H1 (cell line): ENCODE results near the gene SSU72. TPM values are rescaled to one million over a fixed set of nuclear protein-coding genes. Genes with fewer than 3 reads are reported as not detected.

ENCODE experiments used
- CTCF ChIA-PET: fragments of 300-600 bp; sonication (Branson Sonifier 250); formaldehyde crosslinking; loops from one replicate; lab custom pipeline; 2021; ENCODE audit not compliant: partially characterized antibody; lab: Charles Lee
- POLR2A ChIA-PET: fragments of 300-600 bp; sonication (Branson Sonifier 250); formaldehyde crosslinking; loops from one replicate; lab custom pipeline; 2021; ENCODE audit warnings: inconsistent platforms; ENCODE audit not compliant: partially characterized antibody; lab: Charles Lee
- DNase-seq, 2 experiments: peaks; one replicate each; pipeline versions ENCODE4 v3.0.0 to v3.0.0-alpha.2; 2010 to 2022; ENCODE audit warnings: low spot score in 2 of 2, low read depth in 1 of 2, mixed read lengths in 1 of 2
- FAIRE-seq: peaks from 2 replicates; lab custom pipeline; 2011; peaks lifted over from hg19 to GRCh38; lab: Jason Lieb, UNC
- H2AFZ ChIP-seq: 2 replicates; pipeline ENCODE4 v1.8.1; 2012; ENCODE audit warnings: low read length, inconsistent platforms
- H2AK5ac ChIP-seq: 2 replicates; pipeline ENCODE4 v1.6.1; 2013; ENCODE audit warnings: low read depth, low read length
- H2BK120ac ChIP-seq: replicated peaks from 2 replicates; pipeline ENCODE3; 2013; ENCODE audit warnings: low read depth, low read length, inconsistent platforms
- H2BK12ac ChIP-seq: 2 replicates; pipeline ENCODE4 v1.6.1; 2013; ENCODE audit warnings: low read depth, low read length
- H2BK15ac ChIP-seq: 2 replicates; pipeline ENCODE4 v1.6.1; 2013; ENCODE audit warnings: low read length
- H2BK20ac ChIP-seq: 2 replicates; pipeline ENCODE4 v1.6.1; 2013; ENCODE audit warnings: low read length
- H2BK5ac ChIP-seq: 2 replicates; pipeline ENCODE4 v1.6.1; 2013; ENCODE audit warnings: low read depth, low read length
- H3K14ac ChIP-seq: 2 replicates; pipeline ENCODE4 v1.6.1; 2013; ENCODE audit warnings: inconsistent platforms; ENCODE audit not compliant: insufficient read length
- H3K18ac ChIP-seq: 2 replicates; pipeline ENCODE4 v1.6.1; 2013; ENCODE audit warnings: low read length; ENCODE audit errors: extremely low read depth
- H3K23ac ChIP-seq: 2 replicates; pipeline ENCODE4 v1.6.1; 2013; ENCODE audit warnings: inconsistent platforms; ENCODE audit not compliant: insufficient read length
- H3K23me2 ChIP-seq: 2 replicates; pipeline ENCODE4 v1.6.1; 2013; ENCODE audit warnings: low read depth, low read length
- H3K27ac ChIP-seq: 2 replicates; pipeline ENCODE4 v1.6.1; 2011; ENCODE audit warnings: low read depth, low read length, inconsistent platforms
- H3K27me3 ChIP-seq, 4 experiments: replicated peaks in 1 of 4; 1 replicate in 1 of 4; 2 replicates in 3 of 4; pipeline versions ENCODE4 v1.6.1 to v1.8.1; 2011 to 2013; ENCODE audit warnings: low read length in 3 of 4, mild to moderate bottlenecking in 3 of 4, inconsistent platforms in 2 of 4, mixed read lengths in 2 of 4, moderate library complexity in 1 of 4; ENCODE audit not compliant: control insufficient read depth in 3 of 4, insufficient read depth in 3 of 4; ENCODE audit errors: extremely low read depth in 1 of 4
- H3K36me3 ChIP-seq, 4 experiments: 2 replicates each; pipeline versions ENCODE4 v1.6.1 to v1.8.1; 2011 to 2013; ENCODE audit warnings: mild to moderate bottlenecking in 4 of 4, low read length in 3 of 4, moderate library complexity in 2 of 4, control low read depth in 1 of 4, inconsistent platforms in 1 of 4; ENCODE audit not compliant: insufficient read depth in 4 of 4, control insufficient read depth in 2 of 4
- H3K4ac ChIP-seq: replicated peaks from 2 replicates; pipeline ENCODE3; 2013; ENCODE audit warnings: low read length, low read depth, mixed read lengths, inconsistent platforms; ENCODE audit not compliant: insufficient read length
- H3K4me1 ChIP-seq, 4 experiments: replicated peaks in 1 of 4; 1 replicate in 1 of 4; 2 replicates in 3 of 4; pipeline versions ENCODE4 v1.6.1 to v1.8.1; 2011 to 2013; ENCODE audit warnings: low read length in 3 of 4, inconsistent platforms in 2 of 4, mixed read lengths in 1 of 4; ENCODE audit not compliant: insufficient read depth in 4 of 4, control insufficient read depth in 3 of 4
- H3K4me2 ChIP-seq, 2 experiments: 2 replicates each; pipeline versions ENCODE4 v1.6.1 to v1.8.1; 2011 to 2013; ENCODE audit warnings: low read depth in 2 of 2, low read length in 2 of 2, control low read depth in 1 of 2, inconsistent platforms in 1 of 2, mild to moderate bottlenecking in 1 of 2; ENCODE audit not compliant: insufficient read depth in 1 of 2
- H3K4me3 ChIP-seq, 4 experiments: fragments of 200-600, 300-600 bp in 1 of 4; sonication (generic), shearing (Covaris generic), sonication (Bioruptor Twin) in 1 of 4; 2 replicates each; pipeline versions ENCODE4 v1.5.1 to v1.8.1; 2011 to 2016; ENCODE audit warnings: low read length in 4 of 4, low read depth in 3 of 4, control low read depth in 2 of 4, inconsistent platforms in 2 of 4, mild to moderate bottlenecking in 2 of 4, mixed read lengths in 1 of 4, moderate library complexity in 1 of 4; ENCODE audit not compliant: insufficient read depth in 2 of 4; ENCODE audit errors: extremely low read depth in 1 of 4
- H3K56ac ChIP-seq: replicated peaks from 2 replicates; pipeline ENCODE3; 2013; ENCODE audit warnings: low read depth, mild to moderate bottlenecking, mixed read lengths, low read length, inconsistent platforms; ENCODE audit not compliant: insufficient read length
- H3K79me1 ChIP-seq: 2 replicates; pipeline ENCODE4 v1.6.1; 2013; ENCODE audit warnings: low read depth, low read length, control low read depth
- H3K79me2 ChIP-seq, 2 experiments: 2 replicates each; pipeline versions ENCODE4 v1.6.1 to v1.8.1; 2012 to 2013; ENCODE audit warnings: low read length in 2 of 2, mild to moderate bottlenecking in 2 of 2, inconsistent platforms in 1 of 2; ENCODE audit not compliant: insufficient read depth in 2 of 2, control insufficient read depth in 1 of 2
- H3K9ac ChIP-seq, 4 experiments: replicated peaks in 1 of 4; 1 replicate in 1 of 4; 2 replicates in 3 of 4; pipeline versions ENCODE4 v1.6.1 to v1.8.1; 2011 to 2013; ENCODE audit warnings: low read depth in 3 of 4, low read length in 3 of 4, control low read depth in 2 of 4, mild to moderate bottlenecking in 2 of 4, moderate library complexity in 2 of 4, inconsistent platforms in 1 of 4; ENCODE audit errors: extremely low read depth in 1 of 4
- H3K9me3 ChIP-seq, 2 experiments: 2 replicates each; pipeline versions ENCODE4 v1.6.1 to v1.8.1; 2012 to 2013; ENCODE audit warnings: mild to moderate bottlenecking in 2 of 2, moderate library complexity in 2 of 2, control low read depth in 1 of 2, inconsistent platforms in 1 of 2, low read depth in 1 of 2, low read length in 1 of 2, mixed read lengths in 1 of 2; ENCODE audit not compliant: insufficient read depth in 2 of 2
- H4K20me1 ChIP-seq, 2 experiments: replicated peaks in 1 of 2; 2 replicates each; pipeline versions ENCODE3 to v1.8.1; 2011 to 2013; ENCODE audit warnings: inconsistent platforms in 2 of 2, low read length in 2 of 2, mild to moderate bottlenecking in 1 of 2; ENCODE audit not compliant: insufficient read depth in 2 of 2, control insufficient read depth in 1 of 2
- H4K5ac ChIP-seq: 2 replicates; pipeline ENCODE4 v1.6.1; 2013; ENCODE audit warnings: low read length, low read depth, mixed read lengths, inconsistent platforms; ENCODE audit not compliant: insufficient read length
- H4K8ac ChIP-seq: 2 replicates; pipeline ENCODE4 v1.8.0; 2013; ENCODE audit warnings: mild to moderate bottlenecking, moderate library complexity, low read length, inconsistent platforms; ENCODE audit not compliant: insufficient read depth; ENCODE audit errors: extremely low read depth
- H4K91ac ChIP-seq: replicated peaks from 2 replicates; pipeline ENCODE3; 2013; ENCODE audit warnings: low read length, mixed read lengths, inconsistent platforms; ENCODE audit not compliant: insufficient read length
- EGR1 ChIP-seq: IDR thresholded peaks from 2 replicates; pipeline ENCODE4 v1.6.1; 2011; ENCODE audit warnings: low read depth, low read length, borderline replicate concordance
- POLR2AphosphoS5 ChIP-seq: IDR thresholded peaks from 2 replicates; pipeline ENCODE4 v1.6.1; 2011; ENCODE audit warnings: low read depth, low read length
- WGBS, 2 experiments: shearing (Covaris generic) in 1 of 2; methylation state at CpG; one replicate each; pipeline versions ENCODE4 v1.1.6 to v1.1.7; 2013 to 2015; ENCODE audit warnings: low lambda C conversion rate in 2 of 2, mixed read lengths in 2 of 2, inconsistent platforms in 1 of 2, low coverage in 1 of 2, missing lambda C conversion rate in 1 of 2; ENCODE audit not compliant: insufficient replicate concordance in 2 of 2, insufficient coverage in 1 of 2, insufficient read length in 1 of 2; ENCODE audit errors: extremely low coverage in 1 of 2, missing lambda C conversion rate in 1 of 2; 5-methylcytosine and 5-hydroxymethylcytosine counted together
- polyA plus RNA-seq, 7 experiments: library from polyadenylated mRNA; depleted of rRNA in 3 of 7; stranded (reverse) in 5 of 7; unstranded in 2 of 7; fragments of >200 nt in 5 of 7; fragments of 200-250 nt in 2 of 7; gene quantifications; 1 replicate in 5 of 7; 2 replicates in 1 of 7; 4 replicates in 1 of 7; pipeline versions ENCODE4 v1.2.1 to v1.2.3, GENCODE V29; 2011 to 2013; ENCODE audit warnings: missing spikeins in 2 of 7, mixed read lengths in 2 of 7
- total RNA-seq: library from RNA; stranded (reverse); fragmentation: NEBNext Ultra II Directional; extraction: Animal tissue kit (Norgen Biotek cat#: 25700); gene quantifications from 2 replicates; pipeline ENCODE4 v1.2.1, GENCODE V29; 2021

SSU72 gene
- total and polyA plus RNA-seq, 2 of the 8 experiments (the other 6 are each of a cell fraction or from before 2014, with no cell fraction given), result 110 to 165 TPM

GRCh38 chr1:1542766-1543705 is 31.6 kb downstream of the SSU72 start:
- WGBS, 2 experiments, result 92% methylated on average over 43 of the region's 45 CpGs; no CpG with 5 or more reads in 1 of the 2 experiments
- H3K27ac ChIP-seq, result no peak overlapping the region
- no peak overlapping the region for H2BK5ac ChIP-seq
- peaks cover 7% of the 10 kb centered on the region for H3K79me1 ChIP-seq
- no peak overlapping the region for H2BK15ac ChIP-seq
- peaks cover 0 to 2% of the 10 kb centered on the region in 2 experiments; a peak in 1 of 4 replicates for H3K79me2 ChIP-seq
- CTCF ChIA-PET, result interaction anchor here (1.2 to 2.1 kb wide), 2 partner anchors 8 to 254 kb away, joined by 3 to 8 read pairs; no protein-coding TSS in a partner anchor
- H4K91ac ChIP-seq, result no peak overlapping the region
- H2AFZ ChIP-seq, result no peak overlapping the region
- no peak overlapping the region for H3K56ac ChIP-seq
- H3K9ac ChIP-seq, result no peak overlapping the region
- H4K20me1 ChIP-seq, result peaks cover 9 to 21% of the 10 kb centered on the region in 2 experiments
- POLR2A ChIA-PET, result interaction anchor here (0.7 to 23.0 kb wide), 3 partner anchors 8 to 144 kb away, joined by 3 to 367 read pairs (median 5); partner anchors contain the start of gene CCNL2
- no peak overlapping the region for H2BK12ac ChIP-seq
- no peak overlapping the region for H2AK5ac ChIP-seq
- H3K18ac ChIP-seq, result no peak overlapping the region
- no peak overlapping the region for H3K23ac ChIP-seq
- DNase-seq (no peak), FAIRE-seq (no peak)
- no peaks in the 10 kb centered on the region for H3K9me3 ChIP-seq
- no peak overlapping the region for H3K4me2 ChIP-seq
- no peaks in the 10 kb centered on the region for H3K27me3 ChIP-seq
- TF ChIP-seq EGR1 (peak; percentile 62; the same call in 1 of the 2 replicates), POLR2AphosphoS5 (no peak)
- H2BK120ac ChIP-seq, result no peak overlapping the region
- no peak overlapping the region for H4K5ac ChIP-seq
- no peak overlapping the region for H4K8ac ChIP-seq
- H3K23me2 ChIP-seq, result peaks cover 10% of the 10 kb centered on the region; the same call in 1 of the 2 replicates
- H2BK20ac ChIP-seq, result no peak overlapping the region
- no peak overlapping the region for H3K4ac ChIP-seq
- H3K4me3 ChIP-seq, result no peak overlapping the region
- H3K14ac ChIP-seq, result no peak overlapping the region
- peaks cover 0 to 5% (median 2%) of the 10 kb centered on the region in 4 experiments; a peak in 3 of 7 replicates for H3K4me1 ChIP-seq
- H3K36me3 ChIP-seq, result peaks cover 2 to 18% (median 11%) of the 10 kb centered on the region in 4 experiments; a peak in 5 of 8 replicates
